ENCODE measurements around the gene HPGD. TPM values are rescaled to one million over a fixed set of nuclear protein-coding genes. Genes with fewer than 3 reads are reported as not detected.

Gene HPGD
- total and polyA plus RNA-seq, 2 of the 8 experiments (the other 6 are each of a cell fraction or from before 2014, with no cell fraction given), result 1.1 to 1.3 TPM

GRCh38 chr4:174494146-174494545 lies 28.1 kb downstream of the HPGD start:
- DNase-seq (ENCODE audit: low read depth in 1 of 2, low spot score in 2 of 2) (no peak), FAIRE-seq (no peak)
- Histone ChIP-seq H3K23me2 (ENCODE audit: low read depth, low read length) (no peaks in the 10 kb centered on the region), H4K5ac (ENCODE audit: insufficient read length, low read depth, low read length) (no peak overlapping the region), H3K4me2 (ENCODE audit: insufficient read depth in 1 of 2, low read depth in 2 of 2, low read length in 2 of 2) (no peak overlapping the region), H3K18ac (ENCODE audit: extremely low read depth, low read length) (no peak overlapping the region), H2BK5ac (ENCODE audit: low read depth, low read length) (no peak overlapping the region), H2AFZ (ENCODE audit: low read length) (no peak overlapping the region), H3K36me3 (ENCODE audit: control insufficient read depth in 2 of 4, insufficient read depth in 4 of 4, low read length in 3 of 4) (no peaks in the 10 kb centered on the region), H3K9ac (replicated peaks in 1 of 4; ENCODE audit: extremely low read depth in 1 of 4, low read depth in 3 of 4, low read length in 3 of 4) (no peak overlapping the region), H2BK15ac (ENCODE audit: low read length) (no peak overlapping the region), H4K8ac (ENCODE audit: extremely low read depth, insufficient read depth, low read length) (no peak overlapping the region), H3K4ac (replicated peaks; ENCODE audit: insufficient read length, low read depth, low read length) (no peak overlapping the region), H2BK20ac (ENCODE audit: low read length) (no peak overlapping the region), H4K20me1 (replicated peaks in 1 of 2; ENCODE audit: control insufficient read depth in 1 of 2, insufficient read depth in 2 of 2, low read length in 2 of 2) (no peaks in the 10 kb centered on the region), H3K14ac (ENCODE audit: insufficient read length) (no peak overlapping the region), H3K56ac (replicated peaks; ENCODE audit: insufficient read length, low read depth, low read length) (no peak overlapping the region), H3K27ac (ENCODE audit: low read depth, low read length) (no peak overlapping the region), H3K79me2 (ENCODE audit: control insufficient read depth in 1 of 2, insufficient read depth in 2 of 2, low read length in 2 of 2) (no peaks in the 10 kb centered on the region), H2BK120ac (replicated peaks; ENCODE audit: low read depth, low read length) (no peak overlapping the region), H3K23ac (ENCODE audit: insufficient read length) (no peak overlapping the region), H3K27me3 (replicated peaks in 1 of 4; ENCODE audit: control insufficient read depth in 3 of 4, extremely low read depth in 1 of 4, insufficient read depth in 3 of 4, low read length in 3 of 4) (no peaks in the 10 kb centered on the region), H3K9me3 (ENCODE audit: insufficient read depth in 2 of 2, low read depth in 1 of 2, low read length in 1 of 2) (no peaks in the 10 kb centered on the region), H2AK5ac (ENCODE audit: low read depth, low read length) (no peak overlapping the region), H3K79me1 (ENCODE audit: low read depth, low read length) (no peaks in the 10 kb centered on the region), H3K4me1 (replicated peaks in 1 of 4; ENCODE audit: control insufficient read depth in 3 of 4, insufficient read depth in 4 of 4, low read length in 3 of 4) (no peaks in the 10 kb centered on the region), H4K91ac (replicated peaks; ENCODE audit: insufficient read length, low read length) (no peak overlapping the region), H2BK12ac (ENCODE audit: low read depth, low read length) (no peak overlapping the region), H3K4me3 (ENCODE audit: extremely low read depth in 1 of 4, insufficient read depth in 2 of 4, low read depth in 3 of 4, low read length in 4 of 4) (no peak overlapping the region)
- POLR2A ChIA-PET (ENCODE audit: partially characterized antibody), result no interaction called here
- CTCF ChIA-PET (ENCODE audit: partially characterized antibody), result interaction anchor here (1.7 kb wide), 1 partner anchor 24 kb away, joined by 3 read pairs; no protein-coding TSS in a partner anchor
- no peak for TF ChIP-seq USF2 (IDR thresholded peaks at IDR 0.05; ENCODE audit: low read length)
- TF ChIP-seq CBX5 (IDR thresholded peaks at IDR 0.05; ENCODE audit: low read depth, low read length), result no peak
- no peak for TF ChIP-seq ASH2L (IDR thresholded peaks at IDR 0.05; ENCODE audit: low read length)
- TF ChIP-seq POLR2AphosphoS5 (IDR thresholded peaks at IDR 0.05; ENCODE audit: low read depth, low read length), result no peak
- TF ChIP-seq PHF8 (conservative IDR thresholded peaks at IDR 0.05; ENCODE audit: low read depth, low read length), result no peak
- TF ChIP-seq TAF7 (optimal IDR thresholded peaks at IDR 0.05; ENCODE audit: borderline replicate concordance, low read depth, low read length), result no peak
- TF ChIP-seq POU5F1 (IDR thresholded peaks at IDR 0.05; ENCODE audit: low read depth, low read length), result no peak
- TF ChIP-seq SP1 (IDR thresholded peaks at IDR 0.05; ENCODE audit: low read depth, low read length), result no peak
- no peak for TF ChIP-seq NRF1 (IDR thresholded peaks at IDR 0.05; ENCODE audit: low read depth, low read length)
- TF ChIP-seq CBX8 (IDR thresholded peaks at IDR 0.05; ENCODE audit: borderline replicate concordance, low read depth, low read length), result no peak
